HEK293 (cell line): ENCODE data around the gene RPUSD1.

Experiments
- ZFP3 ChIP-seq: fragments of 450-650 bp; formaldehyde crosslinking; IDR thresholded peaks from 2 replicates; pipeline ENCODE4 v1.5.1; 2016; ENCODE audit warnings: low read depth, missing biosample characterization, missing genetic modification characterization
- TF ChIP-seq, protein P1 (sequence below): fragments of 450-650 bp; formaldehyde crosslinking; IDR thresholded peaks from 2 replicates; pipeline ENCODE4 v1.5.1; 2016; ENCODE audit warnings: missing biosample characterization, missing genetic modification characterization
- TF ChIP-seq, protein P2 (sequence below): fragments of 450-650 bp; formaldehyde crosslinking; IDR thresholded peaks from 2 replicates; pipeline ENCODE4 v1.5.1; 2016; ENCODE audit warnings: missing biosample characterization, missing genetic modification characterization, low read depth

DNA sequence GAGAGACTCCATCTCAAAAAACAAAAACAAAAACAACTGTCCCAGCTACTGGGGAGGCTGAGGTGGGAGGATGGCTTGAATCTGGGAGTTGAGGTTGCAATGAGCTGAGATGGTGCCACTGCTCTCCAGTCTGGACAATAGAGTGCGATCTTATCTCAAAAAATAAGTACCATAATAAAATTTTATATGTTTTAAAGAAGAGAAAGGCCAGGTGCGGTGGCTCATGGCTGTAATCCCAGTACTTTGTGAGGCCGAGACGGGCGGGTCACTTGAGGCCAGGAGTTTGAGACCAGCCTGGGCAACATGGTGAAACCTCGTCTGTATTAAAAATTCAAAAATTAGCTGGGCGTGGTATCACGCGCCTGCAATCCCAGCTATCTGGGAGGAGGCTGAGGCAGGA is 11.4 kb downstream of the RPUSD1 start:
- no peak for TF ChIP-seq ZFP3 (tag by site-specific recombination)
- TF ChIP-seq, protein P1, sequence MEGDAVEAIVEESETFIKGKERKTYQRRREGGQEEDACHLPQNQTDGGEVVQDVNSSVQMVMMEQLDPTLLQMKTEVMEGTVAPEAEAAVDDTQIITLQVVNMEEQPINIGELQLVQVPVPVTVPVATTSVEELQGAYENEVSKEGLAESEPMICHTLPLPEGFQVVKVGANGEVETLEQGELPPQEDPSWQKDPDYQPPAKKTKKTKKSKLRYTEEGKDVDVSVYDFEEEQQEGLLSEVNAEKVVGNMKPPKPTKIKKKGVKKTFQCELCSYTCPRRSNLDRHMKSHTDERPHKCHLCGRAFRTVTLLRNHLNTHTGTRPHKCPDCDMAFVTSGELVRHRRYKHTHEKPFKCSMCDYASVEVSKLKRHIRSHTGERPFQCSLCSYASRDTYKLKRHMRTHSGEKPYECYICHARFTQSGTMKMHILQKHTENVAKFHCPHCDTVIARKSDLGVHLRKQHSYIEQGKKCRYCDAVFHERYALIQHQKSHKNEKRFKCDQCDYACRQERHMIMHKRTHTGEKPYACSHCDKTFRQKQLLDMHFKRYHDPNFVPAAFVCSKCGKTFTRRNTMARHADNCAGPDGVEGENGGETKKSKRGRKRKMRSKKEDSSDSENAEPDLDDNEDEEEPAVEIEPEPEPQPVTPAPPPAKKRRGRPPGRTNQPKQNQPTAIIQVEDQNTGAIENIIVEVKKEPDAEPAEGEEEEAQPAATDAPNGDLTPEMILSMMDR (tag by site-specific recombination) = no peak
- TF ChIP-seq, protein P2, sequence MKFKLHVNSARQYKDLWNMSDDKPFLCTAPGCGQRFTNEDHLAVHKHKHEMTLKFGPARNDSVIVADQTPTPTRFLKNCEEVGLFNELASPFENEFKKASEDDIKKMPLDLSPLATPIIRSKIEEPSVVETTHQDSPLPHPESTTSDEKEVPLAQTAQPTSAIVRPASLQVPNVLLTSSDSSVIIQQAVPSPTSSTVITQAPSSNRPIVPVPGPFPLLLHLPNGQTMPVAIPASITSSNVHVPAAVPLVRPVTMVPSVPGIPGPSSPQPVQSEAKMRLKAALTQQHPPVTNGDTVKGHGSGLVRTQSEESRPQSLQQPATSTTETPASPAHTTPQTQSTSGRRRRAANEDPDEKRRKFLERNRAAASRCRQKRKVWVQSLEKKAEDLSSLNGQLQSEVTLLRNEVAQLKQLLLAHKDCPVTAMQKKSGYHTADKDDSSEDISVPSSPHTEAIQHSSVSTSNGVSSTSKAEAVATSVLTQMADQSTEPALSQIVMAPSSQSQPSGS (tag by site-specific recombination) = no peak
